SK-N-SH treated with all-trans-retinoic acid at 6 μM for 48 hours (cell line): ENCODE results near the gene KIF3C.

Experiments used
- CSDC2 ChIP-seq: fragments of 250-450 bp; sonication (Bioruptor Pico); IDR thresholded peaks from 2 replicates; pipeline ENCODE4 v1.5.0; 2020; ENCODE audit warnings: mild to moderate bottlenecking, moderate library complexity
- ESRRG ChIP-seq: fragments of 250-450 bp; sonication (Bioruptor Pico); IDR thresholded peaks from 2 replicates; pipeline ENCODE4 v1.6.1; 2021; ENCODE audit warnings: mild to moderate bottlenecking
- OSR1 ChIP-seq: fragments of 250-450 bp; sonication (Bioruptor Pico); IDR thresholded peaks from 2 replicates; pipeline ENCODE4 v1.8.0; 2022; ENCODE audit warnings: moderate library complexity, mild to moderate bottlenecking, inconsistent platforms
- PATZ1 ChIP-seq: fragments of 250-450 bp; sonication (Bioruptor Pico); IDR thresholded peaks from 2 replicates; pipeline ENCODE4 v1.8.0; 2020; ENCODE audit warnings: mild to moderate bottlenecking, moderate library complexity, borderline replicate concordance
- PPARA ChIP-seq: fragments of 250-450 bp; sonication (Bioruptor Pico); IDR thresholded peaks from 2 replicates; pipeline ENCODE4 v1.5.0; 2020; ENCODE audit warnings: mild to moderate bottlenecking, borderline replicate concordance
- ZFP3 ChIP-seq: fragments of 250-450 bp; sonication (Bioruptor Pico); IDR thresholded peaks from 2 replicates; pipeline ENCODE4 v1.5.0; 2020; ENCODE audit warnings: mild to moderate bottlenecking, moderate library complexity
- ZFP30 ChIP-seq: fragments of 450-650 bp; formaldehyde crosslinking; IDR thresholded peaks from 2 replicates; pipeline ENCODE4 v1.5.0; 2022; ENCODE audit warnings: mild to moderate bottlenecking, moderate library complexity

- no peak for TF ChIP-seq CSDC2 (CRISPR knock-in tag)
- no peak for TF ChIP-seq ZFP3 (CRISPR knock-in tag)
- no peak for TF ChIP-seq ZFP30
- no peak for TF ChIP-seq PATZ1 (CRISPR knock-in tag)
- no peak for TF ChIP-seq PPARA (CRISPR knock-in tag)
- no peak for TF ChIP-seq OSR1 (CRISPR knock-in tag)
- TF ChIP-seq ESRRG (CRISPR knock-in tag), result no peak
Measured at GRCh38 chr2:25885933-25886332, 96.4 kb downstream of the KIF3C start.
